Duodenal mucosa (tissue), 2 donors: ENCODE data around the gene HMGXB4.

Experiments used
- H3K27ac ChIP-seq: one replicate; pipeline ENCODE4 v1.7.0; 2013; ENCODE audit warnings: low read depth, low read length
- H3K27me3 ChIP-seq, 2 donors: one replicate each; pipeline ENCODE4 v1.7.0; 2013; ENCODE audit warnings: low read length in 2 of 2, control low read depth in 1 of 2; ENCODE audit not compliant: insufficient read depth in 2 of 2, control insufficient read depth in 1 of 2
- H3K36me3 ChIP-seq, 2 donors: one replicate each; pipeline ENCODE4 v1.7.0; 2013; ENCODE audit warnings: low read length in 2 of 2, control low read depth in 1 of 2; ENCODE audit not compliant: insufficient read depth in 2 of 2, control insufficient read depth in 1 of 2
- H3K4me1 ChIP-seq, 2 donors: one replicate each; pipeline ENCODE4 v1.7.0; 2013; ENCODE audit warnings: low read length in 2 of 2, control low read depth in 1 of 2; ENCODE audit not compliant: insufficient read depth in 2 of 2, control insufficient read depth in 1 of 2
- H3K4me3 ChIP-seq, 2 donors: one replicate each; pipeline ENCODE4 v1.7.0; 2013; ENCODE audit warnings: low read length in 2 of 2, low read depth in 1 of 2
- H3K9ac ChIP-seq, 2 donors: one replicate each; pipeline ENCODE4 v1.7.0; 2013; ENCODE audit warnings: low read length in 2 of 2, low read depth in 1 of 2
- H3K9me3 ChIP-seq, 2 donors: one replicate each; pipeline ENCODE4 v1.7.0; 2013; ENCODE audit warnings: low read length in 2 of 2, control low read depth in 1 of 2; ENCODE audit not compliant: control insufficient read depth in 1 of 2

Gene HMGXB4

GRCh38 chr22:35324762-35325161 lies 67.5 kb downstream of the HMGXB4 start:
- H3K9me3 ChIP-seq, result no peaks in the 10 kb centered on the region
- no peak overlapping the region for H3K4me3 ChIP-seq
- H3K27me3 ChIP-seq, result no peaks in the 10 kb centered on the region
- H3K36me3 ChIP-seq, result peaks cover 38 to 78% of the 10 kb centered on the region in 2 donors
- no peak overlapping the region for H3K27ac ChIP-seq
- no peak overlapping the region for H3K9ac ChIP-seq
- no peaks in the 10 kb centered on the region for H3K4me1 ChIP-seq

GRCh38 chr22:35325209-35325608 lies 67.9 kb downstream of the HMGXB4 start:
- H3K36me3 ChIP-seq, result peaks cover 39 to 74% of the 10 kb centered on the region in 2 donors
- H3K4me1 ChIP-seq, result peaks cover under 1 to 3% of the 10 kb centered on the region in 2 donors
- no peak overlapping the region for H3K27ac ChIP-seq
- no peaks in the 10 kb centered on the region for H3K27me3 ChIP-seq
- no peaks in the 10 kb centered on the region for H3K9me3 ChIP-seq
- H3K4me3 ChIP-seq, result no peak overlapping the region
- H3K9ac ChIP-seq, result no peak overlapping the region

- peaks cover 6 to 7% of the 10 kb centered on the region in 2 donors for H3K4me1 ChIP-seq
- H3K4me3 ChIP-seq, result no peak overlapping the region
- H3K9ac ChIP-seq, result no peak overlapping the region
- H3K27ac ChIP-seq, result no peak overlapping the region
- H3K36me3 ChIP-seq, result peaks cover 38 to 77% of the 10 kb centered on the region in 2 donors
- no peaks in the 10 kb centered on the region for H3K9me3 ChIP-seq
- H3K27me3 ChIP-seq, result no peaks in the 10 kb centered on the region
Observed at GRCh38 chr22:35326854-35327562, 69.7 kb downstream of the HMGXB4 start.

DNA sequence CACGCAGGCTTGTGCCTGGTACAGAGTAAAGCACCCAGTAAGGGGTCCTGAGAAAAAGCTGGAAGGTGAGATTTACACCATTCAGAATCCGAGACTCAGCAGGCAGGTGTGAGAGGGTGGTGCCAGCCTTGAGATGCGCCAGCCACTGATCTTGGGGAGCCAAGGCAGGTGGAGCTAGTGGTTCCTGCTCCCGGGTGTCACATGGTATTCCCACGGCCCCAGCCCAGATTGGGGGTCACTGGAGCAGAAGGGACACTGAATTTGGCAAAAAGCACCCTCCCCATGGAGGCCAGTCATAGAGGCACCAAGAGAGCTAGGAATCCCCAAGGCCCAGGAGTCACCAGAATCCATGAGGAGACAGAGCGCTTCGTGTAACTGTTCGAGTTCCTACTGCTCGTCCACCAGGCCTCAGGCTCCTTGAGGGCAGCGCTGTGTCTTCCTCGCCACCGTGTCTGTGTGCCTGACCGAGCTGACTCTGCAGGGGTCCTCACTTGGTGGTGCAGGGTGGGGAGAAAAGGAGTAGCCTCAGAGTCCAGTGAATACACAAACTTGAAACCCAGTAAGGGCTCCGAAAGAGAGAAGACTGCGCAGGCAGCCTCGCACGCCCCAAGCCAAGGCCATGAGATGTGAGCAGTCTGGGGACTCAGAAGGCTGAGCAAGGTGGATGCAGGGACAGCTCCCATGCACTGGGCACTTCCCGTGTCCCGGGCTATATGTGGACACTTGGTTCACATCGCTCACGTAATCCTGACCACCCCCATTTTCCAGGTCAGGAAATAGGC lies 70.6 kb downstream of the HMGXB4 start:
- Histone ChIP-seq H3K9ac (no peak overlapping the region), H3K36me3 (peaks cover 44 to 77% of the 10 kb centered on the region in 2 donors), H3K27ac (no peak overlapping the region), H3K9me3 (no peaks in the 10 kb centered on the region), H3K4me1 (peaks cover 6 to 7% of the 10 kb centered on the region in 2 donors), H3K27me3 (no peaks in the 10 kb centered on the region), H3K4me3 (no peak overlapping the region)

GRCh38 chr22:35328472-35328885 lies 71.2 kb downstream of the HMGXB4 start:
- no peaks in the 10 kb centered on the region for H3K27me3 ChIP-seq
- no peak overlapping the region for H3K4me3 ChIP-seq
- H3K36me3 ChIP-seq, result peaks cover 49 to 77% of the 10 kb centered on the region in 2 donors
- H3K9me3 ChIP-seq, result no peaks in the 10 kb centered on the region
- no peak overlapping the region for H3K9ac ChIP-seq
- no peak overlapping the region for H3K27ac ChIP-seq
- H3K4me1 ChIP-seq, result peaks cover 6 to 7% of the 10 kb centered on the region in 2 donors

DNA sequence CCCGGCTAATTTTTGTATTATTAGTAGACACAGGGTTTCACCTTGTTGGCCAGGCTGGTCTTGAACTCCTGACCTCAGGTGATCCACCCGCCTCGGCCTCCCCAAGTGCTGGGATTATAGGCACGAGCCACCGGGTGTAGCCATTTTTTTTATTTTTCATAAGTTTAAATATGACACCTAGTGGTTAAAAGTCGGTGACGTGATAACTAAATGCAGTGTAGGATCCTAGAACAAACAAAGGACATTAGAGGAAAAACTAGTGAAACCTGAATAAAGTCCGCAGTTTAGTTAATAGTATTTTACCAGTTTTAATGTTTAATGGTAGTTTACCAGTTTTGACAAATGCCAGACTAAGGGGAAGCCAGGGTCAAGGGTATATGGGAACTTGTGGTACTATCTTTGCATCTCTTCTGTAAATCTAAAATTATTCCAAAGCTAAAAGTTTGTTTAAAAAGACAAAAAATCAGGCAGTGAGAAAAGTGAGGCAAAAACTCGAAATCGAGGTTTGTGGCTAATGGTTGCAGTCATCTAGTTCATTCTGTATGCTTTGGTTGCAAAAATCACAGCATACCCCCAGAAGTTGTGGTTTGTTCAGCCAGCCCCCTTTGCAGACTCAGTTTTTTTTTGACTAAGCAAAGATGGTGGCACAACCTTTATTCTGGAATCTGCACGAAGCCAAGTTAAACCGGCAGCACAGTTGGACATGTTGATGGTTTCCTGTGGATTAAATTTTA lies 72.0 kb downstream of the HMGXB4 start:
- peaks cover 53 to 78% of the 10 kb centered on the region in 2 donors for H3K36me3 ChIP-seq
- no peaks in the 10 kb centered on the region for H3K27me3 ChIP-seq
- H3K4me3 ChIP-seq, result no peak overlapping the region
- H3K9me3 ChIP-seq, result no peaks in the 10 kb centered on the region
- H3K4me1 ChIP-seq, result peaks cover 6 to 7% of the 10 kb centered on the region in 2 donors
- no peak overlapping the region for H3K9ac ChIP-seq
- H3K27ac ChIP-seq, result no peak overlapping the region

DNA sequence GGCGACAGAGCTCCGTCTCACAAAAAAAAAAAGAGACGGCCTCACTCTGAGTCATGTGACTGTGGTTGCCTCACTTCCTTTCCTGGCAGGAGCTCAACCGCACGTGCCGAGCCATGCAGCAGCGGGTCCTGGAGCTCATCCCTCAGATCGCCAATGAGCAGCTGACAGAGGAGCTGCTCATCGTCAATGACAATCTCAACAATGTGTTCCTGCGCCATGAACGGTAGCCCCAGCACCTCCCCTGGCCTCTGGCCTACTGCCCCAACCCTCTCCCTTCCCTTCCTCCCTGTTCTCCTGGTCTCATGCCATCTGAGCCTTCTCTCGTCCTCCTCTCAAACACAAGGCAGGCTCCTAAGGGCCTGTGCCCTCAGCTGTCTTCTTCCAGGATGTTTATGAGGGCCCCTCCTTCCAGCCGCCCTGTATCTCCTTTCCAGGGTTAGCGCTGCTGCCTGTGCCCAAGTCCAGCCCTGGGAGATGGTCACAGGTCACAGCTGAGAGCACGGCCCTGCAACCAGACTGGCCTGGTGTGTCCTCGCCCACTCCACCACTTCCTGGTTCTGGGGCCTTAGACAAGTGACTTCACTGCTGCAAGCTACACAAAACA lies 73.1 kb downstream of the HMGXB4 start:
- peak overlapping the region; percentile 36 for H3K27ac ChIP-seq
- no peaks in the 10 kb centered on the region for H3K9me3 ChIP-seq
- peaks cover 54 to 78% of the 10 kb centered on the region in 2 donors for H3K36me3 ChIP-seq
- H3K9ac ChIP-seq, result no peak overlapping the region
- H3K4me1 ChIP-seq, result peaks cover 6 to 7% of the 10 kb centered on the region in 2 donors
- H3K27me3 ChIP-seq, result no peaks in the 10 kb centered on the region
- no peak overlapping the region for H3K4me3 ChIP-seq

DNA sequence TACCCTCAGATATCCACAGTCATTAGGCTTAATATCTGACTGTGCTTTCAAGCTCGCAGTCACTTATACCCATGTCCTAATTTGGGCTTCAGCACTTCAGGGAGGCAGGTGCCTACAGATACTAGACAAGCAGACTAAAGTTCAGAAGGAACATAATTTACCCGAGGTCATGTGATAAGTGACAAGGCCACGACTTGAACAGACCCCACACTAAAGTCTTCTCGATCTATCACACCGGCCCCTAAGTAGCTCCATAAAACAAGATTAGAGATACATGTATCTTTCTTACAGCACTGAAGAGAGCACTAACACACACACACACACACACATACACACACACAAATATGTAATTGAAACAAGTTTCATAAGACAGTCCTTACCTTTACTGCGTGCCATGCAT lies 75.0 kb downstream of the HMGXB4 start:
- no peaks in the 10 kb centered on the region for H3K27me3 ChIP-seq
- peaks cover 6 to 7% of the 10 kb centered on the region in 2 donors for H3K4me1 ChIP-seq
- H3K36me3 ChIP-seq, result peaks cover 44 to 75% of the 10 kb centered on the region in 2 donors
- no peak overlapping the region for H3K27ac ChIP-seq
- H3K9me3 ChIP-seq, result no peaks in the 10 kb centered on the region
- H3K9ac ChIP-seq, result no peak overlapping the region
- no peak overlapping the region for H3K4me3 ChIP-seq

DNA sequence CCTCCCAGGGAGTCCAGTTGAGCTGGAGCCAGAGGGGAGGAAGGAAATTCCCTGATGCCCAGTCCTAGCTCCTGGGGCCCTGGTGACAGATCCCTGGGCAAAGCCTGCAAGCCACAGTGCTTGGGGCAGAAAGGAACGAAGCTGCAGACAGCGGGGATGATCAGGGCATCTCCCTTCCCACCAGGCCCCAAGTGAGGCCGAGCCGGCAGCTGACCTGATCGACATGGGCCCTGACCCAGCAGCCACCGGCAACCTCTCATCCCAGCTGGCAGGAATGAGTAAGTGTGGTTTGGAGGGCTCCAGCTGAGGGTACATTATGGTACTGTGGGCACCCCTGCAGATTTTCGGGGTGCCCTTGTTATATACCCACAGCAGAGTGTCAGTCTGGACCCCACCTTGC lies 75.9 kb downstream of the HMGXB4 start:
- Histone ChIP-seq H3K4me3 (no peak overlapping the region), H3K27me3 (no peaks in the 10 kb centered on the region), H3K4me1 (peaks cover 6 to 7% of the 10 kb centered on the region in 2 donors), H3K36me3 (peaks cover 43 to 75% of the 10 kb centered on the region in 2 donors), H3K27ac (no peak overlapping the region), H3K9ac (no peak overlapping the region), H3K9me3 (no peaks in the 10 kb centered on the region)
